Hepatocyte (in vitro differentiated cells): ENCODE results near the gene EXOC2.

Source experiments
- CTCF ChIP-seq: fragments of 200-600 bp; sonication (generic); IDR thresholded peaks from 2 replicates; pipeline ENCODE4 v1.5.1; 2016; ENCODE audit warnings: antibody characterized with exemption, mild to moderate bottlenecking; ENCODE audit not compliant: poor library complexity
- EZH2 ChIP-seq: fragments of 200-600 bp; sonication (generic); IDR thresholded peaks from 2 replicates; pipeline ENCODE4 v1.6.1; 2016; ENCODE audit warnings: antibody characterized with exemption, mild to moderate bottlenecking, borderline replicate concordance
- EZH2phosphoT487 ChIP-seq: fragments of 200-600 bp; sonication (generic); IDR thresholded peaks from one replicate; pipeline ENCODE4 v1.6.1; 2018; ENCODE audit warnings: antibody characterized with exemption, mild to moderate bottlenecking, low read depth, moderate library complexity; ENCODE audit not compliant: unreplicated experiment, severe bottlenecking

DNA sequence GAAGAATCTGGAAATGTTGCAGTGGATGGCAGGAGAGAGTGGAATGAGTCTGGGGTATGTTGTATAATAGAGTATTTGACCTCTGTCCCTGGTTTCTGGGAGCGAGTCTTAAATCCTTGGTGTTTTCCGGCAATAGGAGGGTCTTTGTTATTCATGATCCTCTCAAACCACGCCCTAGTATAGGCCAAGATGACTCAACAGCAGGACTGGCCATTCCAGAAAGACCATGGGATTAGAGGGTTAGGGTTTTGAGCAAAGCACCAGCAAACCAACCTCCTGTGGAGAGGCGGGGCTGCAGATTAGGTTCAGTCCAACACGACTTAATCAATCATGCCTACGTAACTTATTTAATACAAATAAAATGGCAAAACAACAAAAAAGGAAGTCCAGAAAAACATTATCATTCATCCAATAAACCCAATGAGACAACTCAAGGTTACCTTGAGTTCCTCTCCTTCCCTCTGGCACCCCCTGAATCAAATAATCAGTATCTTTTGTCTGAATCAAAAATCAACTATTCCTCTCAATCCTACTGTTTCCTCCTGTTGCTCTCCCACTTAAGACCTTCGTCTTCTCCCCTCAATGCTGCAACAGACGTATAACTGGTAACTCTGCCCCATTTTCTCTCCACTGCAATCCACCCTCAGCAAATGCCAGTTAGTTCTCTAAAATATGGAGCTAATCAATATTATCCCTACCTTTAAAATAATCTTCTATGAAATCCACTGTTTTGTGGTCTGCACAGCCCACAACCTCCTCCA lies 51.5 kb downstream of the EXOC2 start:
- TF ChIP-seq EZH2phosphoT487 (no peak), CTCF (no peak), EZH2 (no peak)
